SH-SY5Y (cell line): ENCODE measurements around the gene KLHL3.

Experiments used
- GATA2 ChIP-seq: IDR thresholded peaks from 2 replicates; pipeline ENCODE4 v1.6.1; 2011; ENCODE audit warnings: mild to moderate bottlenecking, low read depth, low read length
- GATA3 ChIP-seq: IDR thresholded peaks from 2 replicates; pipeline ENCODE4 v1.6.1; 2011; ENCODE audit warnings: low read depth, mild to moderate bottlenecking, low read length, moderate library complexity

GRCh38 chr5:137782984-137783536, 47.2 kb upstream of the KLHL3 start:
- TF ChIP-seq GATA3, result no peak
- TF ChIP-seq GATA2, result no peak
